ENCODE data around the gene HOXC9. TPM values are rescaled to one million over a fixed set of nuclear protein-coding genes. Genes with fewer than 3 reads are reported as not detected.

The HOXC9 gene
- polyA plus RNA-seq, 1 experiment: 1.2 TPM

- POLR2A ChIA-PET: interaction anchor here (0.6 kb wide), 1 partner anchor 16 kb away, joined by 3 read pairs; no protein-coding TSS in a partner anchor
- Histone ChIP-seq H3K36me3 (ENCODE audit: control insufficient read depth, insufficient read depth, low read length) (peaks cover 2% of the 10 kb centered on the region; the same call in 1 of the 2 replicates), H3K27me3 (ENCODE audit: control insufficient read depth, insufficient read depth, low read length) (peaks cover 3% of the 10 kb centered on the region), H3K4me3 (ENCODE audit: low read depth, low read length) (peak overlapping the region; percentile 33)
- DNase-seq (ENCODE audit: low read depth): no peak
- CTCF ChIA-PET: interaction anchor here (0.9 to 10.1 kb wide), 24 partner anchors 8 to 292 kb away, joined by 3 to 88 read pairs (median 6); partner anchors contain the start of genes COPZ1, HOXC10, HOXC4 and HOXC8
- TF ChIP-seq, protein P1, sequence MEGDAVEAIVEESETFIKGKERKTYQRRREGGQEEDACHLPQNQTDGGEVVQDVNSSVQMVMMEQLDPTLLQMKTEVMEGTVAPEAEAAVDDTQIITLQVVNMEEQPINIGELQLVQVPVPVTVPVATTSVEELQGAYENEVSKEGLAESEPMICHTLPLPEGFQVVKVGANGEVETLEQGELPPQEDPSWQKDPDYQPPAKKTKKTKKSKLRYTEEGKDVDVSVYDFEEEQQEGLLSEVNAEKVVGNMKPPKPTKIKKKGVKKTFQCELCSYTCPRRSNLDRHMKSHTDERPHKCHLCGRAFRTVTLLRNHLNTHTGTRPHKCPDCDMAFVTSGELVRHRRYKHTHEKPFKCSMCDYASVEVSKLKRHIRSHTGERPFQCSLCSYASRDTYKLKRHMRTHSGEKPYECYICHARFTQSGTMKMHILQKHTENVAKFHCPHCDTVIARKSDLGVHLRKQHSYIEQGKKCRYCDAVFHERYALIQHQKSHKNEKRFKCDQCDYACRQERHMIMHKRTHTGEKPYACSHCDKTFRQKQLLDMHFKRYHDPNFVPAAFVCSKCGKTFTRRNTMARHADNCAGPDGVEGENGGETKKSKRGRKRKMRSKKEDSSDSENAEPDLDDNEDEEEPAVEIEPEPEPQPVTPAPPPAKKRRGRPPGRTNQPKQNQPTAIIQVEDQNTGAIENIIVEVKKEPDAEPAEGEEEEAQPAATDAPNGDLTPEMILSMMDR (IDR thresholded peaks at IDR 0.05; ENCODE audit: insufficient read depth, low read depth, low read length): no peak
These were observed 33.4 kb downstream of the HOXC9 start for GRCh38 chr12:54033106-54033979.

- POLR2A ChIA-PET: no interaction called here
These were observed 34.2 kb downstream of the HOXC9 start for GRCh38 chr12:54033980-54034784.

GRCh38 chr12:54034785-54035310 lies 34.9 kb downstream of the HOXC9 start:
- H3K36me3 ChIP-seq (ENCODE audit: control insufficient read depth, insufficient read depth, low read length): 0 out of 2 replicates have a peak, but pooled peaks cover 2% of the 10 kb centered on the region
- peaks cover 8% of the 10 kb centered on the region for H3K27me3 ChIP-seq (ENCODE audit: control insufficient read depth, insufficient read depth, low read length)
- H3K4me3 ChIP-seq (ENCODE audit: low read depth, low read length): no peak overlapping the region
- CTCF ChIA-PET: interaction anchor here (1.6 to 10.1 kb wide), 4 partner anchors 156 to 172 kb away, joined by 5 to 88 read pairs (median 54); partner anchors contain the start of gene SMUG1
- TF ChIP-seq, protein P1 (IDR thresholded peaks at IDR 0.05; ENCODE audit: insufficient read depth, low read depth, low read length): no peak
- POLR2A ChIA-PET: no interaction called here
- DNase-seq (ENCODE audit: low read depth): no peak

More at GRCh38 chr12:54033980-54034784, 34.2 kb downstream of the HOXC9 start:
- H3K4me3 ChIP-seq (ENCODE audit: low read depth, low read length): peak overlapping the region; percentile 33
- peaks cover 6% of the 10 kb centered on the region for H3K27me3 ChIP-seq (ENCODE audit: control insufficient read depth, insufficient read depth, low read length)
- CTCF ChIA-PET: interaction anchor here (2.6 to 10.1 kb wide), 4 partner anchors 49 to 173 kb away, joined by 10 to 88 read pairs (median 54); partner anchors contain the start of genes HOXC10 and SMUG1
- DNase-seq (ENCODE audit: low read depth): no peak
- TF ChIP-seq, protein P1 (IDR thresholded peaks at IDR 0.05; ENCODE audit: insufficient read depth, low read depth, low read length): no peak
- 0 out of 2 replicates have a peak, but pooled peaks cover 2% of the 10 kb centered on the region for H3K36me3 ChIP-seq (ENCODE audit: control insufficient read depth, insufficient read depth, low read length)

DNA sequence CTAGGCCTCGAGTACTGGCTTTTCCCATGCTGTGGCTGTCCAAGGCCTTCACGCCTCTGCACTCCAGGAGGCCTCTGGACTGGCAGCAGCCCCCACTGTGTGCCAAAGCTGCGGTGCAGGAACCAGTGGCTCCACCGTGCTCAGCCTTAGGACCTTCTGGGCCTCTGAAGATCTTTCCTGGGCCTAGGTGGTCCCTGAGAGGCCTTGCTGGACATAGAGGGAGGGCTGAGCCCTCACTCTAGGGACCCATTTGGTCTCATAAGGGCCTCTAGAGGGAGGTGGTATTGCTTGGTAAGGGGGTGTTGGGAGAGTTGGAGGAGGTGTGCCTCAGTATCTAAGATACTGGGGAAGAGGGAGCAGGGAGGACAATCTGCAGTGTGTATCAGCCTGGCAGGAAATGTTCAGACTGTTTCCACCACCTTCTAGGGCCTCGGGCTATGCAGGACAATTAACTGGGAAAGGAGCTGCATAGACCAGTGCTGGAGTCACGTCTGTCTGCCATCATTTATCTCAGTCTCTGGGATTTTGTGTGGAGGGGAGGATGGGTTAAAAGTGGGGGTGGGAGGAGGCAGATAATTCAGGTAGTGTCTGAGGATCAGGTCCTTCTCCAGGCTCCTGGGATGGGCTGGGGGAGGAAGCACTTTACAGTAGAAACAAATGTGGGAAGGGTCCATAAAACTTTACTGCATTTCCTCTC lies 35.8 kb downstream of the HOXC9 start:
- Histone ChIP-seq H3K36me3 (ENCODE audit: control insufficient read depth, insufficient read depth, low read length) (0 out of 2 replicates have a peak, but pooled peaks cover 2% of the 10 kb centered on the region), H3K4me3 (ENCODE audit: low read depth, low read length) (no peak overlapping the region), H3K27me3 (ENCODE audit: control insufficient read depth, insufficient read depth, low read length) (peaks cover 8% of the 10 kb centered on the region)
- ChIA-PET POLR2A (no interaction called here), CTCF (interaction anchor here (0.6 to 5.8 kb wide), 3 partner anchors 140 to 165 kb away, joined by 3 to 73 read pairs (median 5); partner anchors contain the start of gene SMUG1)
- no peak for DNase-seq (ENCODE audit: low read depth)
- TF ChIP-seq, protein P1 (IDR thresholded peaks at IDR 0.05; ENCODE audit: insufficient read depth, low read depth, low read length): no peak

Data from BJ (cell line).